Loucy (cell line): ENCODE data around the gene ROBO1.

ENCODE experiments used
- H2AFZ ChIP-seq: fragments of 200-600 bp; sonication (generic); 2 replicates; pipeline ENCODE4 v1.6.0; 2016; ENCODE audit warnings: antibody characterized with exemption, mild to moderate bottlenecking, low read length, moderate library complexity
- H3F3A ChIP-seq: fragments of 200-600 bp; 2 replicates; pipeline ENCODE4 v1.6.0; 2016; ENCODE audit warnings: antibody characterized with exemption, low read depth, mild to moderate bottlenecking
- H3K27me3 ChIP-seq: fragments of 200-600 bp; sonication (generic); 2 replicates; pipeline ENCODE4 v1.6.1; 2014; ENCODE audit warnings: low read length, mild to moderate bottlenecking; ENCODE audit not compliant: insufficient read depth, poor library complexity, severe bottlenecking
- H3K36me3 ChIP-seq: fragments of 200-600 bp; sonication (generic); 2 replicates; pipeline ENCODE4 v1.6.1; 2016; ENCODE audit warnings: low read length; ENCODE audit not compliant: insufficient read depth
- H3K4me1 ChIP-seq: fragments of 200-600 bp; sonication (generic); 2 replicates; pipeline ENCODE4 v1.5.1; 2014; ENCODE audit warnings: low read length, mild to moderate bottlenecking; ENCODE audit not compliant: insufficient read depth, poor library complexity, severe bottlenecking
- H3K4me2 ChIP-seq: fragments of 200-600 bp; sonication (generic); 2 replicates; pipeline ENCODE4 v1.6.0; 2014; ENCODE audit warnings: antibody characterized with exemption, low read length, low read depth, mild to moderate bottlenecking; ENCODE audit not compliant: poor library complexity, severe bottlenecking
- H3K4me3 ChIP-seq: fragments of 200-600 bp; sonication (generic); 2 replicates; pipeline ENCODE4 v1.5.1; 2014; ENCODE audit warnings: low read length, mild to moderate bottlenecking, mixed read lengths; ENCODE audit not compliant: poor library complexity, severe bottlenecking
- H3K79me2 ChIP-seq: fragments of 200-600 bp; sonication (generic); 2 replicates; pipeline ENCODE4 v1.6.1; 2014; ENCODE audit warnings: low read length; ENCODE audit not compliant: insufficient read depth
- H3K9ac ChIP-seq: fragments of 200-600 bp; sonication (generic); 2 replicates; pipeline ENCODE4 v1.6.0; 2014; ENCODE audit warnings: mild to moderate bottlenecking, low read depth, low read length, moderate library complexity; ENCODE audit not compliant: poor library complexity, severe bottlenecking
- H3K9me2 ChIP-seq: fragments of 200-600 bp; sonication (generic); replicated peaks from 2 replicates; pipeline ENCODE4 v1.6.1; 2016; ENCODE audit warnings: low read depth, low read length, mixed read lengths
- H3K9me3 ChIP-seq: fragments of 200-600 bp; sonication (generic); 2 replicates; pipeline ENCODE4 v1.6.1; 2014; ENCODE audit warnings: mild to moderate bottlenecking, antibody characterized with exemption, low read length, low read depth; ENCODE audit not compliant: insufficient read depth
- H4K20me1 ChIP-seq: fragments of 200-600 bp; sonication (generic); 2 replicates; pipeline ENCODE4 v1.6.0; 2014; ENCODE audit warnings: antibody characterized with exemption, low read length, mild to moderate bottlenecking; ENCODE audit not compliant: insufficient read depth, poor library complexity, severe bottlenecking
- CTCF ChIP-seq: fragments of 200-600 bp; sonication (generic); conservative IDR thresholded peaks from 2 replicates; pipeline ENCODE4 v1.5.1; 2014; ENCODE audit warnings: mild to moderate bottlenecking, antibody characterized with exemption, low read length
- EZH2phosphoT487 ChIP-seq: fragments of 200-600 bp; IDR thresholded peaks from 2 replicates; pipeline ENCODE4 v1.6.1; 2018; ENCODE audit warnings: antibody characterized with exemption, mild to moderate bottlenecking, moderate library complexity, borderline replicate concordance

ROBO1 gene

DNA sequence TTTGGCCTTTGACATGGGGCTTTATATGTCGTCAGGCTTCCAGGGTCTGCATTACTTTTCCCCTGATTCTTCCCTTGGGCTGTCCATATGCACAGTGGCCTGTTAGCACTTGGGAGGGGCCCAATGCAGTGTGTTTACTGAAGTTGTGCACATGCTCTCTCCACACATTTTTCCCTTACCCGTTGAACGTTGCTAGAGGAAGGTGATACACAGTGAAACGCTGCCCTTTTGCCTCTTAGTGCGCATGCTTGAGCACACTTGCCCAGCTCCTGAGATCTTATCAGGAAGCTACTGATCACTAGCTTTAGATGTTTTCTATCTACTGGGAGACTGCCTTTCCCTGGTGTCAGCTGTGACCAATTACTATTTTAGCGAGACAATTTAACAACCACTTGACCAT lies 1198.0 kb downstream of the ROBO1 start:
- no peaks in the 10 kb centered on the region for H3F3A ChIP-seq
- H3K79me2 ChIP-seq: no peaks in the 10 kb centered on the region
- no peaks in the 10 kb centered on the region for H3K4me1 ChIP-seq
- TF ChIP-seq CTCF (no peak), EZH2phosphoT487 (no peak)
- no peak overlapping the region for H2AFZ ChIP-seq
- H3K4me3 ChIP-seq: no peak overlapping the region
- H3K9me2 ChIP-seq: no peaks in the 10 kb centered on the region
- no peaks in the 10 kb centered on the region for H3K36me3 ChIP-seq
- no peaks in the 10 kb centered on the region for H3K27me3 ChIP-seq
- H3K9ac ChIP-seq: no peak overlapping the region
- no peaks in the 10 kb centered on the region for H3K9me3 ChIP-seq
- no peaks in the 10 kb centered on the region for H4K20me1 ChIP-seq
- no peak overlapping the region for H3K4me2 ChIP-seq

GRCh38 chr3:78565712-78566111 lies 1202.1 kb downstream of the ROBO1 start:
- Histone ChIP-seq H3K4me3 (no peak overlapping the region), H3K9me3 (no peaks in the 10 kb centered on the region), H3K9me2 (no peaks in the 10 kb centered on the region), H3K4me2 (no peak overlapping the region), H2AFZ (no peak overlapping the region), H4K20me1 (no peaks in the 10 kb centered on the region), H3K27me3 (no peaks in the 10 kb centered on the region), H3K36me3 (no peaks in the 10 kb centered on the region), H3K4me1 (no peaks in the 10 kb centered on the region), H3K9ac (no peak overlapping the region), H3F3A (no peaks in the 10 kb centered on the region), H3K79me2 (no peaks in the 10 kb centered on the region)
- TF ChIP-seq EZH2phosphoT487: no peak
- TF ChIP-seq CTCF: no peak

GRCh38 chr3:78562328-78562727 lies 1205.5 kb downstream of the ROBO1 start:
- no peaks in the 10 kb centered on the region for H4K20me1 ChIP-seq
- no peaks in the 10 kb centered on the region for H3F3A ChIP-seq
- no peaks in the 10 kb centered on the region for H3K9me3 ChIP-seq
- H2AFZ ChIP-seq: no peak overlapping the region
- H3K4me3 ChIP-seq: no peak overlapping the region
- no peaks in the 10 kb centered on the region for H3K9me2 ChIP-seq
- no peaks in the 10 kb centered on the region for H3K4me1 ChIP-seq
- TF ChIP-seq EZH2phosphoT487: no peak
- no peak for TF ChIP-seq CTCF
- H3K79me2 ChIP-seq: no peaks in the 10 kb centered on the region
- no peak overlapping the region for H3K4me2 ChIP-seq
- no peaks in the 10 kb centered on the region for H3K27me3 ChIP-seq
- no peaks in the 10 kb centered on the region for H3K36me3 ChIP-seq
- H3K9ac ChIP-seq: no peak overlapping the region
